Stimulated activated naive CD4-positive, alpha-beta T cell (primary cell): ENCODE data around the gene DDX10.

ENCODE experiments used
- DNase-seq, 6 experiments: peaks; one replicate each; lab custom pipeline; 2025; lab: John Stamatoyannopoulos, UW

Gene DDX10

GRCh38 chr11:108906826-108907225, 242.0 kb downstream of the DDX10 start:
- no peak for DNase-seq

- DNase-seq, result no peak
Measured at GRCh38 chr11:108909041-108909440, 244.2 kb downstream of the DDX10 start.

- DNase-seq, result no peak
Measured at GRCh38 chr11:108909921-108910320, 245.1 kb downstream of the DDX10 start.

- DNase-seq, result no peak
Measured at GRCh38 chr11:108912581-108912980, 247.7 kb downstream of the DDX10 start.

GRCh38 chr11:108913204-108913603, 248.3 kb downstream of the DDX10 start:
- DNase-seq, result no peak

- no peak for DNase-seq
Measured at GRCh38 chr11:108914211-108914610, 249.3 kb downstream of the DDX10 start.

- no peak for DNase-seq
Measured at GRCh38 chr11:108914981-108915380, 250.1 kb downstream of the DDX10 start.

- no peak for DNase-seq
Measured at GRCh38 chr11:108915666-108916065, 250.8 kb downstream of the DDX10 start.

GRCh38 chr11:108916290-108916689, 251.4 kb downstream of the DDX10 start:
- DNase-seq, result no peak

- DNase-seq, result no peak
Measured at GRCh38 chr11:108916935-108917334, 252.1 kb downstream of the DDX10 start.

GRCh38 chr11:108921211-108921610, 256.3 kb downstream of the DDX10 start:
- no peak for DNase-seq

GRCh38 chr11:108922241-108922640, 257.4 kb downstream of the DDX10 start:
- DNase-seq, result no peak

- DNase-seq, result no peak
Measured at GRCh38 chr11:108923413-108923812, 258.5 kb downstream of the DDX10 start.

GRCh38 chr11:108926171-108926840, 261.4 kb downstream of the DDX10 start:
- no peak for DNase-seq

GRCh38 chr11:108926841-108927577, 262.1 kb downstream of the DDX10 start:
- DNase-seq, result no peak

GRCh38 chr11:108927791-108928545, 263.1 kb downstream of the DDX10 start:
- no peak for DNase-seq

- no peak for DNase-seq
Measured at GRCh38 chr11:108929241-108929640, 264.4 kb downstream of the DDX10 start.

GRCh38 chr11:108931168-108931567, 266.3 kb downstream of the DDX10 start:
- no peak for DNase-seq

- no peak for DNase-seq
Measured at GRCh38 chr11:108933630-108934029, 268.8 kb downstream of the DDX10 start.

GRCh38 chr11:108934289-108934688, 269.4 kb downstream of the DDX10 start:
- DNase-seq, result no peak

GRCh38 chr11:108934696-108935095, 269.8 kb downstream of the DDX10 start:
- DNase-seq, result no peak

- DNase-seq, result no peak
Measured at GRCh38 chr11:108937746-108938145, 272.9 kb downstream of the DDX10 start.

- DNase-seq, result no peak
Measured at GRCh38 chr11:108938604-108939003, 273.7 kb downstream of the DDX10 start.
